ENCODE data around the gene PHYHIPL.
"Not testable (repeated sequence)": the region's sequence is repeated elsewhere in the genome, so short reads cannot be mapped to it uniquely, and the experiment has no call there.

The PHYHIPL gene

GRCh38 chr10:59190332-59190731 is 13.9 kb downstream of the PHYHIPL start:
- DNase-seq (ENCODE audit: low read depth in 2 of 3, low spot score in 1 of 3): no peak

- no peak for DNase-seq (ENCODE audit: low read depth in 2 of 3, low spot score in 1 of 3)
These were observed 29.8 kb downstream of the PHYHIPL start for GRCh38 chr10:59206204-59206720.

GRCh38 chr10:59212301-59212798 is 35.9 kb downstream of the PHYHIPL start:
- no peak for DNase-seq (ENCODE audit: low read depth in 2 of 3, low spot score in 1 of 3)

- no peak for DNase-seq (ENCODE audit: low read depth in 2 of 3, low spot score in 1 of 3)
These were observed 37.7 kb downstream of the PHYHIPL start for GRCh38 chr10:59214160-59214559.

GRCh38 chr10:59216178-59216869 is 39.9 kb downstream of the PHYHIPL start:
- DNase-seq (ENCODE audit: low read depth in 2 of 3, low spot score in 1 of 3): no peak

- DNase-seq (ENCODE audit: low read depth in 2 of 3, low spot score in 1 of 3): no peak
These were observed 46.3 kb downstream of the PHYHIPL start for GRCh38 chr10:59222788-59223187.

- DNase-seq (ENCODE audit: low read depth in 2 of 3, low spot score in 1 of 3): not testable (repeated sequence)
These were observed 47.2 kb downstream of the PHYHIPL start for GRCh38 chr10:59223597-59223996.

GRCh38 chr10:59225211-59225610 is 48.8 kb downstream of the PHYHIPL start:
- no peak for DNase-seq (ENCODE audit: low read depth in 2 of 3, low spot score in 1 of 3)

- DNase-seq (ENCODE audit: low read depth in 2 of 3, low spot score in 1 of 3): no peak
These were observed 50.8 kb downstream of the PHYHIPL start for GRCh38 chr10:59227136-59227673.

GRCh38 chr10:59229441-59229840 is 53.0 kb downstream of the PHYHIPL start:
- DNase-seq (ENCODE audit: low read depth in 2 of 3, low spot score in 1 of 3): no peak

- DNase-seq (ENCODE audit: low read depth in 2 of 3, low spot score in 1 of 3): no peak
These were observed 57.8 kb downstream of the PHYHIPL start for GRCh38 chr10:59234194-59234593.

GRCh38 chr10:59234816-59235429 is 58.5 kb downstream of the PHYHIPL start:
- DNase-seq (ENCODE audit: low read depth in 2 of 3, low spot score in 1 of 3): no peak

- no peak for DNase-seq (ENCODE audit: low read depth in 2 of 3, low spot score in 1 of 3)
These were observed 59.7 kb downstream of the PHYHIPL start for GRCh38 chr10:59236064-59236697.

- no peak for DNase-seq (ENCODE audit: low read depth in 2 of 3, low spot score in 1 of 3)
These were observed 61.3 kb downstream of the PHYHIPL start for GRCh38 chr10:59237775-59238174.

- DNase-seq (ENCODE audit: low read depth in 2 of 3, low spot score in 1 of 3): not testable (repeated sequence)
These were observed 62.7 kb downstream of the PHYHIPL start for GRCh38 chr10:59239108-59239507.

GRCh38 chr10:59240582-59241183 is 64.2 kb downstream of the PHYHIPL start:
- DNase-seq (ENCODE audit: low read depth in 2 of 3, low spot score in 1 of 3): peak in 1 of 3 donors; percentile 5

GRCh38 chr10:59242057-59242456 is 65.6 kb downstream of the PHYHIPL start:
- no peak for DNase-seq (ENCODE audit: low read depth in 2 of 3, low spot score in 1 of 3)

- DNase-seq (ENCODE audit: low read depth in 2 of 3, low spot score in 1 of 3): no peak
These were observed 66.5 kb downstream of the PHYHIPL start for GRCh38 chr10:59242991-59243390.

GRCh38 chr10:59243611-59244195 is 67.3 kb downstream of the PHYHIPL start:
- no peak for DNase-seq (ENCODE audit: low read depth in 2 of 3, low spot score in 1 of 3)

GRCh38 chr10:59244871-59245270 is 68.4 kb downstream of the PHYHIPL start:
- no peak for DNase-seq (ENCODE audit: low read depth in 2 of 3, low spot score in 1 of 3)

- no peak for DNase-seq (ENCODE audit: low read depth in 2 of 3, low spot score in 1 of 3)
These were observed 69.2 kb downstream of the PHYHIPL start for GRCh38 chr10:59245686-59246085.
